Measurements from ENCODE around the gene ANKRD62. TPM values are rescaled to one million over a fixed set of nuclear protein-coding genes. Genes with fewer than 3 reads are reported as not detected.

ANKRD62 gene
- total and polyA plus RNA-seq, 2 of the 4 experiments (the other 2 are of a cell fraction) = not detected

Small RNAs within 50 kb of the gene (microRNA-seq; reads per million reads assigned to microRNA genes)
- gene RNU6-324P (ENCODE audit: insufficient read depth, insufficient read length) = not detected

Small RNAs within 50 kb of the gene (small RNA-seq; reads per million reads assigned to genes)
- gene RNU6-324P = 0 reads per million in 5 experiments

Other genes with a start within 250 kb of the ANKRD62 start
- 39.4 and 69.7 TPM in 2 replicates for gene CHMP1B, start 242.4 kb upstream of the ANKRD62 start, total RNA-seq (2012; rRNA removed)
- 21.1 and 26.9 TPM in 2 replicates for gene CHMP1B, start 242.4 kb upstream of the ANKRD62 start, polyA plus RNA-seq (2012; rRNA removed)
- 13.8 and 22.5 TPM in 2 replicates for gene MPPE1, start 185.5 kb upstream of the ANKRD62 start, total RNA-seq (2012; rRNA removed)
- gene MPPE1, start 185.5 kb upstream of the ANKRD62 start, polyA plus RNA-seq (2012; rRNA removed) = 18.9 and 19.9 TPM in 2 replicates
- gene IMPA2, start 112.3 kb upstream of the ANKRD62 start, total RNA-seq (2012; rRNA removed) = 4.7 and 5.4 TPM in 2 replicates
- gene IMPA2, start 112.3 kb upstream of the ANKRD62 start, polyA plus RNA-seq (2012; rRNA removed) = 4.7 and 5.5 TPM in 2 replicates
- not detected in 2 replicates for gene CIDEA, start 160.5 kb downstream of the ANKRD62 start, total RNA-seq (2012; rRNA removed)
- gene CIDEA, start 160.5 kb downstream of the ANKRD62 start, polyA plus RNA-seq (2012; rRNA removed) = not detected in 2 replicates
- 927 and 997 TPM in 2 replicates for gene TUBB6, start 214.4 kb downstream of the ANKRD62 start, total RNA-seq (2012; rRNA removed)
- 1,040 and 1,386 TPM in 2 replicates for gene TUBB6, start 214.4 kb downstream of the ANKRD62 start, polyA plus RNA-seq (2012; rRNA removed)

All from IMR-90 (cell line).